ENCODE results near the gene POC1A.
"Not testable (repeated sequence)": the region's sequence is repeated elsewhere in the genome, so short reads cannot be mapped to it uniquely, and the experiment has no call there.

The POC1A gene

GRCh38 chr3:52184690-52185089, 30.5 kb upstream of the POC1A start:
- DNase-seq (ENCODE audit: low read depth, low spot score): no peak

- no peak for DNase-seq (ENCODE audit: low read depth, low spot score)
Measured at GRCh38 chr3:52183786-52184445, 29.7 kb upstream of the POC1A start.

DNA sequence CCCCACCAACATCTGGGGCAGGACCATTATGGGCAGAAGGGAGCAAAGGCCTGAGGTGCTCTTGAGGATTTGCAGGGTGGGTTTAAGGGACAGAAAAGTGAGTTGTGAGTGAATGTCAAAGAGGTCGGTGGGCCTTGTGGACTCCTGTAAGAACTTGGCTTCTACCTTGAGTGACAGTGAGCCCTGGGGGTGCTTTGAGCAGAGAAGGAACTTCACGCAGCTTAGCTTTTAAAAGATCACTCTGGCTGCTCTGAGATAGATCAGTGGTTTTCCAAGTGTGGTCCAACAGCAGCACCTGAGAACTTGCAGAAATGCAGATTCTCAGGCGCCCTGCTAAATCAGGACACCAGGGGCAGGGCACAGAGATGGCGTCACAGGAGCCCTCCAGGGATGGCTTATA, 28.5 kb upstream of the POC1A start:
- DNase-seq (ENCODE audit: low read depth, low spot score): no peak

DNA sequence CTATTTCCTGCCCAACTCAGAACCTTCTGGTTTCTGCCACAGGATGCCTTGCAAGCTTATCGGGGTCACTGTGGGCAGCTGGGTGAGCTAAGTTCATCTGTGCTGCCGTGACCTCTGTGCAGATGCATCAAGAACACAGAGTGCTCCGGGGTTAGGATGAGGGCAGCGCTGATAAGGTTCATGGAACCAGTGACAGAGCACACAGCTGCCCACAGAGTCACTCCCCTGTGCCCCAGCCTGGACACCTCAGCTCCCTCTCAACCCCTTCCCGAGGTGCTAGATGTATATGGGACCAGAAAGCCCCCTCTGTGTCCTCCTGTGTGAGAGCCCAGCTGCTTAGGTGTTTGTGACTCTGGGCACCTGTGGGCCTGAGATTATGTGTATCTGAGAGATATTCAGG, 28.0 kb upstream of the POC1A start:
- no peak for DNase-seq (ENCODE audit: low read depth, low spot score)

- no peak for DNase-seq (ENCODE audit: low read depth, low spot score)
Measured at GRCh38 chr3:52181543-52181942, 27.3 kb upstream of the POC1A start.

DNA sequence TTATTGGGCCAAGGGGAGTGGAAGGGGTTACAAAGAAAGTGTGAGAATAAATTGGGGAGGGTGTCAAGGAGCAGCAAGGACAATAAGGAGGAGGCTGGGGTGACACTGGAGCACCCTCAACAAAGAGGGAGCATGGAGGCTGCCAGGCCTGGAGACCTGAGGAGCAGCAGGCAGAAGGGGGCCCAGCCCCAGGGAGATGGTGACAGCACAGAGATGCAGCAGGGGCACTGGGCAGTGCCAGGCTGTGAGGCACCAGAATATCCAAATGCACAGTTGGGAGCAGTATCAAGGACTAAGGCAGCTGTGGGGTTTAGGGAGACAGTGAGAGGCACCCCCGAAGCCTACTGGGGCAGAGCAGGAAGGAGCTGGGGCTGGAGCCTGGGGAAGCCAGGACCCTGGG, 24.3 kb upstream of the POC1A start:
- no peak for DNase-seq (ENCODE audit: low read depth, low spot score)

- DNase-seq (ENCODE audit: low read depth, low spot score): not testable (repeated sequence)
Measured at GRCh38 chr3:52178126-52178525, 23.9 kb upstream of the POC1A start.

DNA sequence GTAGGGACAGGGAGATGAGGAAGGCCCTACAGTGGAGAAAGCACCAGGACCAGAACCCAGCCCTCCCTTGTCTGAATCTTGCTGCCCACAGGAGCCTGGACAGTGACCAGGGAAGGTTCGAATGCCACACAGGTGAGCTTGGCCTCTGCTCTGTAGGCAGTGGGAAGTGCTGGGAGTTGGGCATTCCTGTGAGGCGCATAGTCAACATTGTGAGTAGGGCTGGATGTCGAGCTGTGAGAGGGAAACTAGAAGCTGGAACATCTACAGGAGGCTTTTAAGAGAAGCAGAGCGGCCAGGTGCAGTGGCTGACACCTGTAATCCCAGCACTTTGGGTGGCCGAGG, 23.4 kb upstream of the POC1A start:
- no peak for DNase-seq (ENCODE audit: low read depth, low spot score)

DNA sequence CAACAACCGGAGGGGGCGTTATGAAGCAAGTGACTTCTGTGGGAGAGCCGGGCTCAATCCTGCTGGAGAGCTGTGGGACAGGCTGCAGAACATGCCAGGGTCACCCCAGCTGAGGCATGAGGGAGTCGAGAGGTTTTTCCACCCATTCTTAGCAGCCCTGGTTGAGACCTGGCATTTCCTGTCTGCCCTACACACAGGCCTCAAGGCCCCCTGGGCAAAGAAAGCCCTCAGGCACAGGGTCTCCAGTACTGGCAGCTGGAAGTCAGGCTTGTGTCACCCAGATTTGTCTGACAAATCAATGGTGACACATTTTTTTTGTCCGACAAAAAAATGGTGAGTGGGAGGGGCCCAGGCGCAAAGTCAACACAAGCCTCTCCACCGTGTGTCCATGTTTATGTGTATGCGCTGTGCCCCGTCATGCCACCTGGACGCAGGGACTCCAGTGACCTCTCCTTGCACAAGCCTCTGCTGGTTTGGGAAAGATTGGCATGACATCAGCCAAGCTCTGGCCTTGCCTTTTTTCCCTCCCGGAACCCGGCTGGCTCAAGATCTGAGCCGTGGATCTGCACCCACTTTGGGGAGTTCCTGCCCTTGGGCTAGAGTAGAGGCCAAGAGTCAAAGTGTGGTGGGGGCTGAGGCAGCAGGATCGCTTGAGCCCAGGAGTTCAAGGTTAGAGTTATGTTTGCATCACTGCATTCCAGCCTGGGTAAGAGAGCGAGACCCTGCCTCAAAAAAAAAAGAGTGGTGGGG, 22.9 kb upstream of the POC1A start:
- DNase-seq (ENCODE audit: low read depth, low spot score): no peak

GRCh38 chr3:52176180-52176752, 22.0 kb upstream of the POC1A start:
- no peak for DNase-seq (ENCODE audit: low read depth, low spot score)

DNA sequence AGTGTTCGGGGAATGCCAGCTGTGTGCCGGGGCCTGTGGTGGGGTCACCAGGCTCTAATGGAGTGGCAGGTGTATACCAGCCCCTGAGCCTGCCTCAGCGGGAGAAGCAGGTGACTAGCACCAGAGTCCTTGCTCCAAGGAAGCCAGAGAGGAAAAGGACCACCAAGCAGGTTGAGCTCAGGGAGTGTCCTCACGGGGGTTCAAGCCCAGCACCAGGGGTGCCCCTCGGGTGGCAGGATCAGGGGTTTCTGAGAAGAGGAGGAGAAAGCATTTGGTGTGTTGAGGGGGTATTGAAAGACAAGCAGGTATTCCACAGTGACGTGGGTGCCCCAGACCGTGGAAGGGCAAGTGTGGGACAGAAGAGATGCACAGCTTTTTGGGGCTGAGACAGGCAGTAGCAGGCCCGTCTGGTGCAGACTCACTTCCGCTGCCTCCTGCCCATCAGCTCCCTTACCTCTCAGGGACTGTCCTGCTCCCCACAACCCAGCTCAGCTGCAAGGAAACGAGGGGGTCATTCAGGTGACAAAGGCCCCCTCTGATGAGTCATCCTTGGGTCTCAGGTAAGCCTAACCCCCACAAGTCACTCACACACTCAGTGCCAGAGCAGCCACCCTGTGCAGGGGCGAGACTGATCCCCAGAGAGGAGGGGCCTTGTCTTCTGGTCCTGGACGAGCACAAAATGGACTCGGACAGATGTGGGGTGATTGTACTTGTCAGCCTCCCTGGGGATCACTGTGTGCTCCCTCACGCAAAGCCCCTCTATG, 21.4 kb upstream of the POC1A start:
- DNase-seq (ENCODE audit: low read depth, low spot score): no peak

DNA sequence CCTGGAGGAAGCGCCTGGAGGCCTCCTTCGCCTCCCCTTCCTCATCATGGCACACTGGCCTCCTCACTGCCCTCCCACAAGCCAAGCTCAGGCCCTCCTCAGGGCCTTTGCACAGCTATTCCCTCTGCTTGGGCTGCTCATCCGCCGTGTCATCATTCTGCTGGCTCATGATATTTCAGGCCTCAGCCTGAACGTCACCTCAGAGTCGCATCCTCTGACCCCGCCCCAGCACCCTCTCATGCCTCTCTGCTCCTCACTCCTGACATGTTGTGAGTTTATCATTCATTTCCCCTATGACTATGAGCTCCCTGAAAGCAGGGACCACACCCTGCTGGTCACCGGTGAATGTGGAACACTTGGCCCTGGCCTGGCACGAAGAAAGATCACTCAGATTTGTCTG, 20.7 kb upstream of the POC1A start:
- no peak for DNase-seq (ENCODE audit: low read depth, low spot score)

DNA sequence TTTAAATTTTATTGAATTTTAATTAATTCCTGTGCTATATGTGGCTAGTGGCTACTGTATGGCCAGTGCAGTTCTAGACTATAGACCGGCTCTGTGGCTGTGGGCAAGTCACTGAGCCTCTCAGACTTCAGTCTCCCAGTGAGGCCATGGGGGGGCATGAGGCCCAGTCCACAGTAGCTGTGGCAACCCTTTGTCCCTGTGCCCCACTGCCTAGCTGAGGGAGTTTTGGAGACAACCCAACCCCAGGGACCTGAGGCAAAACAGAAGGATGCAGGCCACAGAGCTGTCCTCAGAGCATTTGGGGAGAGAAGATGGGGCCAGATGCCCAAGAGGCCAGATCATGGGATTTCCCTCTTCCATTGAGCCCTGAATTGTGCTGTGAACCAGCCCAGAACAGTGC, 18.9 kb upstream of the POC1A start:
- no peak for DNase-seq (ENCODE audit: low read depth, low spot score)

GRCh38 chr3:52172262-52172757, 18.1 kb upstream of the POC1A start:
- DNase-seq (ENCODE audit: low read depth, low spot score): no peak

GRCh38 chr3:52171514-52172261, 17.5 kb upstream of the POC1A start:
- no peak for DNase-seq (ENCODE audit: low read depth, low spot score)

DNA sequence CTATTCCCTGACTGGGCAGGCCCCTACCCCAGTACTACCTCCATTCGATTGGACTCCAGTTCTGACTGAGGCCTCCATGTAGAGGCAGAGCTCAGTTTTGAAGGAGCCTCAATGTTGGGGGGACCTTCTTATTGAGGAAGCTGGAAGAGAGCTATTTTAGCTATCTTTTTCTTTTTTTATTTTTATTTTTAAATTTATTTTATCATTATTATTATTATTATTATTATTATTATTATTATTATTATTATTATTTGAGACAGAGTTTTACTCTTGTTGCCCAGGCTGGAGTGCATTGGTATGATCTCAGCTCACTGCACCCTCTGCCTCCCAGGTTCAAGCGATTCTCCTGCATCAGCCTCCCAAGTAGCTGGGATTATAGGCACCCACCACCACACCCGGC, 16.0 kb upstream of the POC1A start:
- not testable (repeated sequence) for DNase-seq (ENCODE audit: low read depth, low spot score)

DNA sequence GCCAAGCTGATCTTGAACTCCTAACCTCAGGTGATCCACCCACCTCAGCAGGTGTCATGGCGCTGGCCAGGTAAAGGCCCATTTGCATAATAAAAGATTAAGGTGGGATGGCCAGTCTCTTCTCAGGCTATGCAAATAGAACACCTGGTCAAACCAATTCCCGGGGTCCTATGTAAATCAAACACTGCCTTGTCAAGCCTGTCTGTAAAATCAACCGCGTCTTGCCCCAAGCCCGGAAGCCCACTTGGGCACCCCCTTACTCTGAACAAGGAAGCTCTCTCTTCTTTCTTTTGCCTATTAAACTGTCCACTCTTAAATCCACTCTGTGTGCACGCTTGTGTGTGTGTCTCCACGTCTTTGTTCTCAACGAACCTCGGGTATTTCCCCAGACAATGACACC, 13.0 kb upstream of the POC1A start:
- no peak for DNase-seq (ENCODE audit: low read depth, low spot score)

DNA sequence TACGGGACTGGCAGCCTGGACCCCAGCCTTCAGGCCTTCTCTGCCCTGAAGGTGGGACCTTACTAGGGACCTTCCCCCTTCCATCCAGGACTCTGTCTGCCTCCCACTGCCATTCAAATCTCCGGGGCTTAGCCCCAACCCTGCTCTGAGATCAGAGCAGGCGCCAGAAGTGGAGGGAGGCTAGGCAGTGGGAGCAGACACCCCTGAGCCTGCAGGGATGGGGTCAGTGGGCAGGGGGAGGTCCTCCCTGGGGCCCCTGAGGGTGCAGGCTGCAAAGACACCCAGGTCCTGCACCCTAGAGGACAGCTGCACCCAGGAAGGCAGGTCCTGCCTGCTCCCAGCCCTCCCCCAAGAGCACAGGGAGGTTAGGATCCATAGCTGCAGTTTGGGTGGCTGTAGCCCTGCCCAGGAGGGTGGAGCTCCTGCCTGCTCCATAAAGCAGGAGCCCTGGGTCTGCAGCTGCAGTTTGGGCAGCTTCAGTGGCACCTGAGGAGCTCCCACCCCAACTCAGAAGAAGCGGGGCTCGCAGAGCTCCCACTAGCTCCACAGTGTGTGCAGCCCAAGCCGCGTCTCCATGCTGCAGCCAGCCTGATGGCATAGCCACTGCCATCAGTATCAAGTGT, 8.1 kb upstream of the POC1A start:
- DNase-seq (ENCODE audit: low read depth, low spot score): no peak

- no peak for DNase-seq (ENCODE audit: low read depth, low spot score)
Measured at GRCh38 chr3:52159503-52159902, 5.3 kb upstream of the POC1A start.

- DNase-seq (ENCODE audit: low read depth, low spot score): no peak
Measured at GRCh38 chr3:52155912-52156311, 1.7 kb upstream of the POC1A start.

Data from activated naive CD8-positive, alpha-beta T cell treated with anti-CD3 and anti-CD28 coated beads, Interleukin-2, amount 50 U/mL, for 16 hours (primary cell).